ENCODE data around the gene MRPS34.

The MRPS34 gene

DNA sequence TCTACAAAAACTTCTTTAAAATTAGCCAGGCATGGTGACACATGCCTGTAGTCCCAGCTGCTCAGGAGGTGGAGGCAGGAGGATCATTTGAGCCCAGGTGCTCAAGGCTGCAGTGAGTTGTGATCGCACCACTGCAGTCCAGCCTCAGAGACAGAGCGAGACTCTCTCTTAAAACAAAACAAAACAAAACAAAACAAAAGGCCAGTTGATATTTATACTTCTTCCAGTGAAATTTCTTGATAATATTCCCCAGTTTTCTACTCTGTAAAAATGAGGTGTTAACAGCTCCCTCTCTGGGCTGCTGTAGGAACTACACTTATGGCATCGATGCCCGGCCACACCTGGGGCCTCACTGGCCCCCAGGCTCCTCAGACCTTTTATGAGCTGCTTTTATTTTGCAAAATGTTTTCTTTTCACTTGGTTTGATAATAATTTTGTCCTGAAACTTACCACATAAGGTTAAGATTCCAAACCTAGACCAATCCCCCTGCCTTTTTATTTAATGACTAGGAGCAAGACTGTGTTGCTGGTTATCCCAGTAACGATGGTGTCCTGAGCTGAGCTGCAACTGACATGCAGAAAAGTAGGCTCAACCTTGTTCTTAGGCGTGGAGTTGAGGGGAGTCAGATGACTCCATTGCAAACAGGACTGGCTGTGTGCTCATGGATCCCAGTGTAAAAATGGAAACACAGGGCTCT is 49.3 kb downstream of the MRPS34 start:
- DNase-seq: no peak
